OCI-LY7 (cell line): Measurements from ENCODE around the gene RHOT2.

Experiments used
- EZH2phosphoT487 ChIP-seq: fragments of 200-600 bp; sonication (generic); IDR thresholded peaks from 2 replicates; pipeline ENCODE4 v1.6.1; 2018; ENCODE audit warnings: low read depth, borderline replicate concordance, mild to moderate bottlenecking, mixed run types, antibody characterized with exemption, low read length, moderate library complexity, mixed read lengths
- TF ChIP-seq, protein P1 (sequence below): fragments of 200-600 bp; sonication (generic); conservative IDR thresholded peaks from 2 replicates; pipeline ENCODE4 v1.5.1; 2014; ENCODE audit warnings: mild to moderate bottlenecking, antibody characterized with exemption, low read length, moderate library complexity, mixed read lengths

DNA sequence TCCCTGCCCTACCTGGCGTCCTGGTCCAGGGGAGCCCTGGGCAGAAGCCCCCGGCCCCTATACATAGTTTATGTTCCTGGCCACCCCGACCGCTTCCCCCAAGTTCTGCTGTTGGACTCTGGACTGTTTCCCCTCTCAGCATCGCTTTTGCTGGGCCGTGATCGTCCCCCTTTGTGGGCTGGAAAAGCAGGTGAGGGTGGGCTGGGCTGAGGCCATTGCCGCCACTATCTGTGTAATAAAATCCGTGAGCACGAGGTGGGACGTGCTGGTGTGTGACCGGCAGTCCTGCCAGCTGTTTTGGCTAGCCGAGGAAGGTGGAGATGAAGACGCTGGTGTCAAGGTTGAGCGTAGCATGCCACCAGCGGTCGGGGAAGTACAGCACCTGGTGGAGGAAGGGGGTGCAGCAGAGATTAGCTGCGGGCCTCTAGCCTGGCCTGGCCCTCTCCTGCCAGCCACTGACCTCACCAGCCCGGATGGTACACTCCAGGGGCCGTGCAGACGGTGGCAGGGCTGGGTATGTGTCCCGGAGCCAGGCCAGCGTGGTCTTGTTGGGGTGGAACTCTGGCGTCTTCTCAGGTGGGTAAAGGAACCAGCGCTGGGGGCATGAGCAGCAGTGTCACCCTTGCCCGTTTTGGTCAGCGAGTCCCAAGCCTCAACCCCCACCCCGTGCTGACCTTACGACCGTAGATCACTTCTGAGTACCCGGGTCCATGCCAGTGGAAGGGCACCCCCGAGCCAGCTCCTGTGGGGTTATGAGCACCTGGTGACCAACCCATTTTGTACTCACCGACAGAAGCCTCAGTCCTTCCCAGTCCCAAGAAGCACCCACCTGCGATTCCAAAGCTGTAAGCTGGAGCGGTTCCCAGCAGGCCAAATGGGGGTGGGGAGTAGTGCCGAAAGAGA lies 14.8 kb downstream of the RHOT2 start:
- TF ChIP-seq, protein P1, sequence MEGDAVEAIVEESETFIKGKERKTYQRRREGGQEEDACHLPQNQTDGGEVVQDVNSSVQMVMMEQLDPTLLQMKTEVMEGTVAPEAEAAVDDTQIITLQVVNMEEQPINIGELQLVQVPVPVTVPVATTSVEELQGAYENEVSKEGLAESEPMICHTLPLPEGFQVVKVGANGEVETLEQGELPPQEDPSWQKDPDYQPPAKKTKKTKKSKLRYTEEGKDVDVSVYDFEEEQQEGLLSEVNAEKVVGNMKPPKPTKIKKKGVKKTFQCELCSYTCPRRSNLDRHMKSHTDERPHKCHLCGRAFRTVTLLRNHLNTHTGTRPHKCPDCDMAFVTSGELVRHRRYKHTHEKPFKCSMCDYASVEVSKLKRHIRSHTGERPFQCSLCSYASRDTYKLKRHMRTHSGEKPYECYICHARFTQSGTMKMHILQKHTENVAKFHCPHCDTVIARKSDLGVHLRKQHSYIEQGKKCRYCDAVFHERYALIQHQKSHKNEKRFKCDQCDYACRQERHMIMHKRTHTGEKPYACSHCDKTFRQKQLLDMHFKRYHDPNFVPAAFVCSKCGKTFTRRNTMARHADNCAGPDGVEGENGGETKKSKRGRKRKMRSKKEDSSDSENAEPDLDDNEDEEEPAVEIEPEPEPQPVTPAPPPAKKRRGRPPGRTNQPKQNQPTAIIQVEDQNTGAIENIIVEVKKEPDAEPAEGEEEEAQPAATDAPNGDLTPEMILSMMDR: no peak
- no peak for TF ChIP-seq EZH2phosphoT487
